GM18526 (cell line): Measurements from ENCODE around the gene CRACDL.

Source experiments
- POLR2A ChIP-seq: IDR thresholded peaks from 3 replicates; pipeline ENCODE4 v1.6.1; 2011; ENCODE audit not compliant: insufficient read length; ENCODE audit errors: extremely low read depth

The CRACDL gene

GRCh38 chr2:98891591-98891990 lies 44.4 kb downstream of the CRACDL start:
- TF ChIP-seq POLR2A: no peak

- TF ChIP-seq POLR2A: no peak
Observed at GRCh38 chr2:98886066-98886554, 49.9 kb downstream of the CRACDL start.

GRCh38 chr2:98884658-98885057 lies 51.4 kb downstream of the CRACDL start:
- TF ChIP-seq POLR2A: no peak

- no peak for TF ChIP-seq POLR2A
Observed at GRCh38 chr2:98883780-98884211, 52.2 kb downstream of the CRACDL start.

GRCh38 chr2:98882971-98883779 lies 52.9 kb downstream of the CRACDL start:
- TF ChIP-seq POLR2A: no peak

- no peak for TF ChIP-seq POLR2A
Observed at GRCh38 chr2:98882368-98882767, 53.7 kb downstream of the CRACDL start.

- TF ChIP-seq POLR2A: no peak
Observed at GRCh38 chr2:98881153-98881650, 54.8 kb downstream of the CRACDL start.

- TF ChIP-seq POLR2A: no peak
Observed at GRCh38 chr2:98880266-98881152, 55.5 kb downstream of the CRACDL start.

- TF ChIP-seq POLR2A: no peak
Observed at GRCh38 chr2:98876741-98877140, 59.3 kb downstream of the CRACDL start.

- TF ChIP-seq POLR2A: no peak
Observed at GRCh38 chr2:98875746-98876145, 60.3 kb downstream of the CRACDL start.

- TF ChIP-seq POLR2A: no peak
Observed at GRCh38 chr2:98875081-98875728, 60.8 kb downstream of the CRACDL start.

- TF ChIP-seq POLR2A: no peak
Observed at GRCh38 chr2:98874186-98874689, 61.8 kb downstream of the CRACDL start.

GRCh38 chr2:98872526-98872925 lies 63.5 kb downstream of the CRACDL start:
- no peak for TF ChIP-seq POLR2A

- TF ChIP-seq POLR2A: no peak
Observed at GRCh38 chr2:98871506-98871905, 64.5 kb downstream of the CRACDL start.
